K562 (cell line): ENCODE data around the gene HMCN2. TPM values are rescaled to one million over a fixed set of nuclear protein-coding genes. Genes with fewer than 3 reads are reported as not detected.

Source experiments
- AFF1 ChIP-seq, 2 experiments: fragments of 450-650 bp; IDR thresholded peaks; 2 replicates each; pipeline ENCODE4 v1.6.1; 2018; ENCODE audit warnings: mild to moderate bottlenecking in 2 of 2, low read depth in 1 of 2; ENCODE audit not compliant: partially characterized antibody in 2 of 2
- BDP1 ChIP-seq: IDR thresholded peaks from 3 replicates; pipeline ENCODE4 v1.6.1; 2011; ENCODE audit not compliant: insufficient read length, insufficient read depth
- BRD4 ChIP-seq: fragments of 200-600 bp; sonication (generic); IDR thresholded peaks from 2 replicates; pipeline ENCODE4 v1.6.1; 2017; ENCODE audit warnings: inconsistent platforms
- GTF2F1 ChIP-seq: IDR thresholded peaks from 2 replicates; pipeline ENCODE4 v1.6.1; 2011; ENCODE audit warnings: low read depth, low read length, improper control_type of control experiment
- JUN ChIP-seq, 2 experiments: sonication (generic) in 1 of 2; formaldehyde crosslinking in 1 of 2; IDR thresholded peaks; 2 replicates each; pipeline versions ENCODE4 v1.6.1 to v1.8.0; 2012 to 2022; ENCODE audit warnings: borderline replicate concordance in 2 of 2, mild to moderate bottlenecking in 2 of 2, improper control_type of control experiment in 1 of 2, low read depth in 1 of 2, low read length in 1 of 2, missing genetic modification reagents in 1 of 2
- NCOA2 ChIP-seq, 2 experiments: fragments of 450-650 bp; IDR thresholded peaks; 2 replicates each; pipeline ENCODE4 v1.6.1; 2018; ENCODE audit warnings: mild to moderate bottlenecking in 2 of 2, moderate library complexity in 1 of 2; ENCODE audit not compliant: partially characterized antibody in 2 of 2
- PTRF ChIP-seq: fragments of 450-650 bp; IDR thresholded peaks from 2 replicates; pipeline ENCODE4 v1.6.1; 2016; ENCODE audit warnings: mild to moderate bottlenecking, missing genetic modification characterization, missing compliant biosample characterization
- SAFB2 ChIP-seq: fragments of 200-400 bp; formaldehyde crosslinking; IDR thresholded peaks from 2 replicates; pipeline ENCODE4 v1.6.1; 2018; ENCODE audit warnings: borderline replicate concordance, low read length, low read depth, moderate library complexity; ENCODE audit not compliant: severe bottlenecking
- SIRT6 ChIP-seq: IDR thresholded peaks from one replicate; pipeline ENCODE4 v1.6.1; 2012; ENCODE audit warnings: low read depth, mild to moderate bottlenecking, control low read depth, inconsistent platforms, low read length, moderate library complexity
- SP1 ChIP-seq: sonication (generic); formaldehyde crosslinking; IDR thresholded peaks from 2 replicates; pipeline ENCODE4 v1.8.1; 2022; ENCODE audit warnings: mild to moderate bottlenecking, missing genetic modification reagents
- ZBTB40 ChIP-seq, 2 experiments: fragments of 450-650 bp in 1 of 2; sonication (generic) in 1 of 2; formaldehyde crosslinking in 1 of 2; IDR thresholded peaks; 2 replicates each; pipeline versions ENCODE4 v1.7.1 to v1.9.0; 2016 to 2022; ENCODE audit warnings: inconsistent platforms in 1 of 2, mild to moderate bottlenecking in 1 of 2, missing genetic modification reagents in 1 of 2
- polyA plus RNA-seq, 8 experiments: library from polyadenylated mRNA; depleted of rRNA in 4 of 8; stranded (reverse) in 5 of 8; unstranded in 3 of 8; fragments of >200 nt; fragmentation: Nextera tagmentation in 2 of 8; fragmentation: Illumina TruSeq in 1 of 8; extraction: Ambion mirVana in 2 of 8; extraction: Trizol in 1 of 8; gene quantifications; 2 replicates each; pipeline versions ENCODE4 v1.2.1 to v1.2.3, GENCODE V29; 2011 to 2014; ENCODE audit warnings: inconsistent platforms in 1 of 8, missing spikeins in 1 of 8
- total RNA-seq, 7 experiments: library from RNA; depleted of rRNA in 6 of 7; stranded (reverse); fragments of >200 nt in 6 of 7; fragmentation: Illumina TruSeq in 2 of 7; extraction: Trizol in 2 of 7; gene quantifications; 2 replicates each; pipeline versions ENCODE4 v1.2.1 to v1.2.3, GENCODE V29; 2011 to 2021; ENCODE audit warnings: low replicate concordance in 1 of 7

Gene HMCN2
- total and polyA plus RNA-seq, 9 of the 15 experiments (the other 6 are each of a cell fraction or from before 2014, with no cell fraction given) = 0.01 TPM; not detected in 8

GRCh38 chr9:130240410-130241197 is 25.0 kb upstream of the HMCN2 start (continued):
- peak in 1 of 2 experiments; percentile 75 for TF ChIP-seq AFF1 (IDR thresholded peaks at IDR 0.05; ENCODE audit: low read depth in 1 of 2, partially characterized antibody in 2 of 2)
- TF ChIP-seq BDP1 = no peak
- no peak for TF ChIP-seq GTF2F1
- TF ChIP-seq BRD4 = no peak
- no peak for TF ChIP-seq NCOA2 (IDR thresholded peaks at IDR 0.05; ENCODE audit: partially characterized antibody in 2 of 2)
- no peak for TF ChIP-seq SAFB2
- peak; percentile 60 for TF ChIP-seq ZBTB40 (IDR thresholded peaks at IDR 0.05)
- no peak for TF ChIP-seq ZBTB40 (CRISPR knock-in tag; IDR thresholded peaks at IDR 0.05)
- no peak for TF ChIP-seq PTRF (tag)
- no peak for TF ChIP-seq SIRT6
- TF ChIP-seq SP1 (CRISPR knock-in tag) = no peak
- TF ChIP-seq JUN (IDR thresholded peaks at IDR 0.05; ENCODE audit: borderline replicate concordance, low read depth, low read length) = peak; percentile 29; the same call in 1 of the 2 replicates
- TF ChIP-seq JUN (CRISPR knock-in tag; IDR thresholded peaks at IDR 0.05; ENCODE audit: borderline replicate concordance) = no peak
